B cell (primary cell): ENCODE results near the gene RANBP3L. TPM values are rescaled to one million over a fixed set of nuclear protein-coding genes. Genes with fewer than 3 reads are reported as not detected.
A peak's percentile ranks its signal among the peaks of the same experiment; 100 is the strongest.

Experiments
- ATAC-seq: fragments of 200-7000 bp; cut with Tn5 transposase; one replicate; pipeline ENCODE4 v1.10.0; 2021; ENCODE audit warnings: low read depth, mild to moderate bottlenecking, moderate number of reproducible peaks, moderate library complexity
- CTCF ChIA-PET: fragments of 350-600 bp; sonication (Branson Sonifier 250); formaldehyde crosslinking; loops from one replicate; lab custom pipeline; 2021; ENCODE audit warnings: antibody characterized with exemption, inconsistent platforms; lab: Charles Lee
- POLR2A ChIA-PET: fragments of 350-600 bp; sonication (Branson Sonifier 250); formaldehyde crosslinking; loops from one replicate; lab custom pipeline; 2021; ENCODE audit warnings: antibody characterized with exemption; lab: Charles Lee
- DNase-seq: peaks from one replicate; pipeline ENCODE4 v3.0.0; 2013
- H2AFZ ChIP-seq: 2 replicates; pipeline ENCODE4 v1.6.1; 2012; ENCODE audit warnings: mild to moderate bottlenecking, low read depth, low read length; ENCODE audit not compliant: insufficient read depth, poor library complexity, severe bottlenecking
- H3K27ac ChIP-seq, 2 donors: 1 replicate in 1 of 2; 2 replicates in 1 of 2; pipeline ENCODE4 v1.5.1; 2012 to 2013; ENCODE audit warnings: low read length in 2 of 2, mild to moderate bottlenecking in 2 of 2, moderate library complexity in 1 of 2
- H3K27me3 ChIP-seq, 4 experiments: fragments of 200-600 bp in 1 of 4; sonication (generic) in 1 of 4; replicated peaks in 1 of 4; 1 replicate in 2 of 4; 2 replicates in 2 of 4; pipeline versions ENCODE4 v1.6.1 to v1.7.0; 2013 to 2016; ENCODE audit warnings: low read length in 3 of 4, mild to moderate bottlenecking in 2 of 4, mixed read lengths in 1 of 4, moderate library complexity in 1 of 4; ENCODE audit not compliant: insufficient read depth in 4 of 4, control insufficient read depth in 3 of 4; ENCODE audit errors: control extremely low read depth in 1 of 4
- H3K36me3 ChIP-seq, 2 experiments: replicated peaks in 1 of 2; 1 replicate in 1 of 2; 2 replicates in 1 of 2; pipeline versions ENCODE4 v1.6.1 to v1.7.1; 2013; ENCODE audit warnings: low read length in 1 of 2; ENCODE audit not compliant: insufficient read depth in 2 of 2, control insufficient read depth in 1 of 2; ENCODE audit errors: control extremely low read depth in 1 of 2, extremely low read depth in 1 of 2
- H3K4me1 ChIP-seq, 2 donors: fragments of 200-600 bp in 1 of 2; sonication (generic) in 1 of 2; 1 replicate in 1 of 2; 2 replicates in 1 of 2; pipeline versions ENCODE4 v1.5.1 to v1.6.1; 2013 to 2017; ENCODE audit warnings: low read length in 2 of 2; ENCODE audit not compliant: control insufficient read depth in 2 of 2, insufficient read depth in 2 of 2
- H3K4me2 ChIP-seq: replicated peaks from 2 replicates; pipeline ENCODE3; 2012; ENCODE audit warnings: mild to moderate bottlenecking, low read depth, low read length; ENCODE audit not compliant: poor library complexity, severe bottlenecking
- H3K4me3 ChIP-seq, 5 experiments: fragments of 200-600 bp in 1 of 5; sonication (generic) in 1 of 5; 1 replicate in 3 of 5; 2 replicates in 2 of 5; pipeline versions ENCODE4 v1.5.1 to v1.7.0; 2011 to 2016; ENCODE audit warnings: low read length in 4 of 5, mild to moderate bottlenecking in 4 of 5, low read depth in 2 of 5, control low read depth in 1 of 5, moderate library complexity in 1 of 5; ENCODE audit not compliant: insufficient read depth in 1 of 5; ENCODE audit errors: control extremely low read depth in 1 of 5, extremely low read depth in 1 of 5
- H3K79me2 ChIP-seq: fragments of 200-600 bp; sonication (generic); one replicate; pipeline ENCODE4 v1.6.0; 2016; ENCODE audit warnings: low read length; ENCODE audit not compliant: control insufficient read depth, insufficient read depth
- H3K9ac ChIP-seq: fragments of 200-600 bp; sonication (generic); 2 replicates; pipeline ENCODE4 v1.6.1; 2017; ENCODE audit warnings: mild to moderate bottlenecking, low read length, moderate library complexity
- H3K9me3 ChIP-seq, 3 donors: one replicate each; pipeline versions ENCODE4 v1.6.1 to v1.7.1; 2013; ENCODE audit warnings: low read length in 2 of 3; ENCODE audit not compliant: control insufficient read depth in 2 of 3, insufficient read depth in 1 of 3; ENCODE audit errors: control extremely low read depth in 1 of 3
- H4K20me1 ChIP-seq: 2 replicates; pipeline ENCODE4 v1.6.0; 2012; ENCODE audit warnings: mild to moderate bottlenecking, low read length; ENCODE audit not compliant: insufficient read depth, control insufficient read depth, poor library complexity, severe bottlenecking
- H3K27ac Mint-ChIP-seq: one replicate; pipeline ENCODE4 v1.8.0; 2021; ENCODE audit warnings: mixed read lengths
- H3K27me3 Mint-ChIP-seq: one replicate; pipeline ENCODE4 v1.8.0; 2021; ENCODE audit warnings: mixed read lengths
- H3K4me1 Mint-ChIP-seq: one replicate; pipeline ENCODE4 v1.8.0; 2021; ENCODE audit warnings: mixed read lengths
- H3K4me3 Mint-ChIP-seq: one replicate; pipeline ENCODE4 v1.8.0; 2021; ENCODE audit warnings: mixed read lengths
- H3K9me3 Mint-ChIP-seq: one replicate; pipeline ENCODE4 v1.8.0; 2022; ENCODE audit warnings: mixed read lengths; ENCODE audit not compliant: insufficient read depth
- CTCF ChIP-seq: fragments of 200-600 bp; IDR thresholded peaks from one replicate; pipeline ENCODE4 v1.8.0; 2022; ENCODE audit warnings: antibody characterized with exemption, mild to moderate bottlenecking
- EZH2 ChIP-seq: IDR thresholded peaks from 2 replicates; pipeline ENCODE4 v1.6.1; 2012; ENCODE audit warnings: borderline replicate concordance, low read depth, mild to moderate bottlenecking, moderate library complexity, low read length; ENCODE audit not compliant: insufficient read depth, poor library complexity, severe bottlenecking
- WGBS: methylation state at CpG from one replicate; pipeline ENCODE4 v1.1.5; 2013; ENCODE audit warnings: missing lambda C conversion rate; ENCODE audit not compliant: insufficient coverage; 5-methylcytosine and 5-hydroxymethylcytosine counted together
- intact Hi-C: fragments of 100-400 bp; cut with micrococcal nuclease; formaldehyde crosslinking; loops from one replicate; pipeline ENCODE4 v1.10.0; 2022
- polyA plus RNA-seq: library from polyadenylated mRNA; depleted of rRNA; stranded (reverse); fragments of >200 nt; gene quantifications from 2 replicates; pipeline ENCODE4 v1.2.3, GENCODE V29; 2012
- total RNA-seq, 2 donors: library from RNA; stranded (reverse); fragments of 120-200 nt in 1 of 2; gene quantifications; 1 replicate in 1 of 2; 2 replicates in 1 of 2; pipeline versions ENCODE4 v1.2.3 to v1.2.4, GENCODE V29; 2013 to 2022

Gene RANBP3L
- total and polyA plus RNA-seq, 2 donors (not counting 1 experiment from before 2014, with no cell fraction given) = not detected

- Histone ChIP-seq H4K20me1 (no peaks in the 10 kb centered on the region), H3K9me3 (no peaks in the 10 kb centered on the region), H3K4me1 (peaks cover 19 to 23% of the 10 kb centered on the region in 2 donors), H3K4me3 (no peak overlapping the region), H3K79me2 (peaks cover 5% of the 10 kb centered on the region), H3K27ac (peak overlapping the region in 1 of 2 donors; percentile 92), H3K4me2 (peak overlapping the region; percentile 94), H3K9ac (no peak overlapping the region), H3K36me3 (no peaks in the 10 kb centered on the region), H3K27me3 (no peaks in the 10 kb centered on the region), H2AFZ (peak overlapping the region; percentile 82)
- H3K27ac Mint-ChIP-seq = peak overlapping the region; percentile 47
- TF ChIP-seq EZH2 = no peak
- TF ChIP-seq CTCF = no peak
- POLR2A ChIA-PET = no interaction called here
- peak overlapping the region; percentile 92 for H3K4me3 Mint-ChIP-seq
- ATAC-seq = no peak
- 57% methylated on average over 1 of the region's 4 CpGs for WGBS
- CTCF ChIA-PET = no interaction called here
- H3K4me1 Mint-ChIP-seq = peaks cover 53% of the 10 kb centered on the region
- H3K27me3 Mint-ChIP-seq = no peaks in the 10 kb centered on the region
- no peaks in the 10 kb centered on the region for H3K9me3 Mint-ChIP-seq
- intact Hi-C loops = loop anchor here (5.0 kb wide), 3 partner anchors 453 to 1322 kb away; partner anchors contain the start of genes BRIX1, RAD1 and WDR70
- peak; percentile 11 for DNase-seq
Measured at GRCh38 chr5:36239370-36240293, 62.1 kb downstream of the RANBP3L start.
